ENCODE measurements around the gene CACTIN.
"Not testable (repeated sequence)": the region's sequence is repeated elsewhere in the genome, so short reads cannot be mapped to it uniquely, and the experiment has no call there.

Gene CACTIN

GRCh38 chr19:3663838-3664237 is 37.2 kb upstream of the CACTIN start:
- DNase-seq (ENCODE audit: low read depth), result no peak

GRCh38 chr19:3661284-3662238 is 35.0 kb upstream of the CACTIN start:
- no peak for DNase-seq (ENCODE audit: low read depth)

DNA sequence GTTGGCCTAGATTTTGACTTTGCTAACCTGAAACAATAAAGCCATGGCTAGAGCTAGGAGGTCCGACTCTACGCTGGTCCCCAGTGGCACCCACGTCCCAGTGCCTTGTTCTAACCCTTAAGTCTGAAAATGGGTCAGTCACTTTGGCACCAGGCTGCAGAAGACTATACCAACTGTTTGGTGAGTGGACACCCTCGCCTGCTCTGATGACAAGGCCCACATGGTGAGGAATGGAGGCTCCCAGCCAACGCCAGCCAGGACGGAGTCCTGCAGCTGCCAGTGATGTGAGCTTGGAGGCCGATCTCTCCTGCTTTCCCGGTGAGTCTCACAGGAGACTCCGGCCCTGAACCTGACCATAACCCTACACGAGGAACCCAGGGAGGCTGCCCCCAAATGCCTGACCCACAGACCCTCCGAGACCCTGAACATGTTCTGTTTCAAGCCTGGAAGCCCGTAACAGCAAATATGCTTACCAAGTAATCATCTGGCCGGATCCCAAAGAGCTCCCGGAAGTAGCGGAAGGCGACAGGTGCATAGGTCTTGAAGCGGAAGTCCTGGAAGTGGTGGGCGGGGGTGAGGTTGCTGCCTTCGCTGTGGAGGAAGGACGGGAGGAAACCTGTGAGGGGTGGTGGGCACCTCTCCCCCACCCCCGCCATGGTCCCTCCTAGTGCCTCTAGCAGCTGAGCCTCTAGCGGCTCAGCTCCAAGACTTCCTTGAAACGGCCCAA is 34.1 kb upstream of the CACTIN start:
- DNase-seq (ENCODE audit: low read depth), result no peak

- no peak for DNase-seq (ENCODE audit: low read depth)
These were observed 33.1 kb upstream of the CACTIN start for GRCh38 chr19:3659746-3660112.

GRCh38 chr19:3658870-3659745 is 32.5 kb upstream of the CACTIN start:
- DNase-seq (ENCODE audit: low read depth), result no peak

DNA sequence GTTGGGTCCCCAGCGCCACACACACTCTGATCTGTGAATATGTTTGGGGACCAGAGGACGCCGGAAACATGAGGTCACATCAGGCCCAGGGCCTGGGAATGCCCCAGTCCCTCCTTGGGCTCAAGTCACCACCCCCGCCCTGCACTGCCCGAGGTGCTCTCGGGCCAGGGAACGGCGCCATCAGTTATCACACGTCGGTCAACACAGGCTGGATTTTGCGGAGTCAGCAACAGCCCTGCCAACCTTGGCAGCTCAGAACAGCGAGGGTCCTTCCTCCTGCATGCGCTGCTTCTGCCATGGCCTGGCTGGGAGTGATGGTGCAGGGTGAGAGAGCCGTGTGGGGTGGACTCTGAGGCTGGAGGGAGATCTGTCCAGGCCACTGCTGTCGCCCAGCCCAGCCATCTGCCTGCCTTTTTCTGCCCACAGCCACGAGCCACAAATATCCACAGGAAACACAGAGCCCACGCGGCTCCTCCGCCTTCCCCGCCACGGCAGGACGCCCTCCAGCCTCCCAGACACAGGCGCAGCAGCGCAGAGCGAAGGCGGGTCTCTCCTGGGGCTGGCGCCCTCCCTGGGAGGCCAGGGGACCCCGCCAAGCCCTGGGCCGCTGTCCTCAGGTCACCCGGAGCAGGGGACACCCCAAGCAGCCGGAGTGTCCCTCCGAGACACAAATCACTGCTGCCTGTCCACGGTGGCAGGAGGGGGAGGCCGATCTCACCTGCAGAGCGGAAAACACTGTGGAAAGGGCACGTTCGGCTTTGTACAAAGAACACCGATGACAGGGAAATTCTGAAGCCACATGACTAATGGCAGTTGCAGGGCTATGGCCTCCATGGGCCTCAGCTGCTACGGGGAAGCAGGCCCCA is 31.6 kb upstream of the CACTIN start:
- no peak for DNase-seq (ENCODE audit: low read depth)

DNA sequence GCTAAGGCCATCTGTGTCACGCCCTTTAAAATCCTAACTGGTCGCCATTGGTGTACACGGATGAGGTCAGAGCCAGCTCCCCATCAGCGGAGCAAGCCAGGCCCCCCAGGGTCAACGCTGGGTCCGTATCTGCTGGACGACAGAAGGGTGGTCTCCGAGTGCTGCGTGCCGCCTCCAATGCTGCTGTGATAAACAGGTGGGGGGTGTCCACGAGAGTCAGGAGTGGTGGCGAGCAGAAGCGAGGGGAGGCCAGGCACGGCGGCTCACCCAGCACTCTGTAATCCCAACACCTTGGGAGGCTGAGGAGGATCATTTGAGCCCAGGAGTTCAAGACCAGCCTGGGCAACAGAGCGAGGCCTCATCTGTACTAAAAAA is 30.8 kb upstream of the CACTIN start:
- no peak for DNase-seq (ENCODE audit: low read depth)

DNA sequence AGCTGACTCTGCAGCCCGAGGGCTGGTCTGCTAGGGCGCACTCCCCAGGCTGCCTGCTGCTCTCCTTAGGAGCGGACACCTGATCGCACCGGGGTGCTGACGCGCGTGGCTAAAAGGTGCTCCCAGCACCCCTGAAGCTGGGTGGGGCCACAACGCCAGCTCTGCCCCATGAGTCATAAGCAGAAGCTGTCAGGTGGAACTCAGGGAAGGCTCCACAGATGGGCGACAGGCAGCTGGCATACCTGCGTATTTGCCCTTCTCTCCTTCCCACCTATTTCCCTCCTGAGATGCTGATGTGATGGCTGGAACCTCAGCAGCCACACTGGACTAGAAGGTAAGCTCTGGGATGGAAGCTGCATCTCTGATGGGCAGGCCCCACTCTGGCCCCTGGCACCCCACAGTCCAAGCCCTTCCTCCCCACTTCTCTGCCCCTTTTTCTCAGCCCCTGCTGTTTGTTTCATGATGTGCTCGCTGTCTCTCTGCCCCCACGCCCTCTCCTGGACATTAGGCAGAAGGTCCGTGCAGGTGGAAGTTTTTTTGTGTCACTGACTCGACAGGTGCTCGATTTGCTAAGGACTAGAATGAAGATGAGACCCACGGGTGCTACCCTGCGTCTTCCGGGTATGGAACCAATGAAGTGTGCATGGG is 30.3 kb upstream of the CACTIN start:
- DNase-seq (ENCODE audit: low read depth), result no peak

DNA sequence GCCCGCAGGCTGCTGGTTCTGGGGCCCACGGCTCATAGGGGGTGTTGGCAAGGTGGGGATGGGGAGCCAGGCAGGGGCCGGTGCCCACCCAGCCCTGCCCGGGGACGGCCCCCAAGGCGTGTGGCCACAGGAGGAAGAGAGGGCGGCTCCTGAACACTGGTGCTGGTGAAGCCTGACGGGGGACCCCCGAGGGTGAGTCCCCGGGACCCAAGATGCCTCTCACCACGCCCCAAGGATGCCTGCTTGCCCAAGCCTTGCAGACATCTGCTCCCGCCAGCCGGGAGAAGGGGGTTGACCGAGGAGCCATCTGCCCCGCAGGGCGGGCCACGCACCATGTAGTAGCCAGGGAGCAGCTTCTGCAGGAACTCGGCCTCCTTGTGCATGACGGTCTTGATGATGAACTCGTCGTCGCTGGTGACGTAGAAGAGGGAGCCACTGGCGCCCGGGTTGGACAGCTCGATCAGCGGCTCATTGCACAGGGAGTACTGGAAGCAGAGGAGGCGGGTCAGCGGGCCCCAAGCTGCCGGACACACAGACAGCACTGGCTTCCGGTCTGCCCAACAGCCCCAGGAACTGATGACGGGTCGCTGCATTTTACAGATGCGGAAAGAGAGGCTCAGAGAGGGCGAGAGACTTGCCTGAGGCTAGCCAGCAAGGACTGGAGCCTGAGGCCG is 29.6 kb upstream of the CACTIN start:
- no peak for DNase-seq (ENCODE audit: low read depth)

DNA sequence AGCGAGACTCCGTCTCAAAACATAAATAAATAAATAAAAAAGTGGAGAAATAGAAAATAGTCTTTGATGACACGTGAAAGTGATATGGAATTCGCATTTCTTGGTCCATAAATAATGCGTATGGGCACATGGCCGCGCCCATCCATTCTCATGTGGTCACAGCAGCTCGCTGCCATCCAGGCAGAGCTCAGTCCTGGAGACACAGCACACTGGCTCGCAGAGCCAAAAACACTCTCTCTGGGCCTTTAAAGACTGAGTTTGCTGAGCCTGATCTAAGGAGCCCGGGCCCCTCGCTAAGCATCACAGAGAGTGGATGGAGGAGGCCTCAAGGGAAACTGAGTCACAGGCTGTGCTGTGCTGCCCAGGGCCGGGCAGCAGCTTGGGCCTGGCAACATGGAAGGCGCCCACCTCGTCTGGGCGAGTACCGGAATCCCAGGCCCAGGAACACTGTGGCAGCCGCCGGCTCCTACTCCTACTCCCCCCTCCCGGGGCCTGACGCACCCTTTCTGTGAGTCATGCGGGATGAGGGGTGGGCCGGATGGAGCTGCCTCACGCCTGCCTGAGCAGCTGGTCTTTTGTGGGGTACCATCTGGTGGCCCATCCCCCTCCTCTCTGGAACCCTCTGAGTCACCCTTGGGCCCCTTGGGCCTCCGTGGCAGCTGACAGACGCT is 28.9 kb upstream of the CACTIN start:
- no peak for DNase-seq (ENCODE audit: low read depth)

GRCh38 chr19:3653865-3654513 is 27.4 kb upstream of the CACTIN start:
- no peak for DNase-seq (ENCODE audit: low read depth)

- DNase-seq (ENCODE audit: low read depth), result no peak
These were observed 26.6 kb upstream of the CACTIN start for GRCh38 chr19:3653081-3653795.

DNA sequence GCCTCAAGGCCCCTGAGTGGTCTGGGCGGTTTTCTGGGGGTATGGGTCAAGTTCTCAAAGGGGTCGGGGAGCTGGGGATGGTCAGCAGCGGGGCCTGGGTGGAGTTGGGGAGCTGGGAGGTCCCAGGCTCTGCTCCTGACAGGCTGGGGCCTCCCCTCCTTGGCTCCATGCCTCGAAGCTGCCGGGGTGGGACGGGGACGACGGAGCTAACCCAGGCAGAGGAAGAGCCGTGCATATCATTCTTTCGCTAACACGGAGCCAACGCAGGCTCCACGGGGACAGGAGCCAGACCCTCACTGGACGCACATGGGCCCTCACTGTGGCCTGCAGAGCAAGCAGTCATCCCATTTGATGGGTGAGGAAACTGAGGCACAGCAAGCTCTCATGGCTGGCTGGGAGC is 25.8 kb upstream of the CACTIN start:
- no peak for DNase-seq (ENCODE audit: low read depth)

DNA sequence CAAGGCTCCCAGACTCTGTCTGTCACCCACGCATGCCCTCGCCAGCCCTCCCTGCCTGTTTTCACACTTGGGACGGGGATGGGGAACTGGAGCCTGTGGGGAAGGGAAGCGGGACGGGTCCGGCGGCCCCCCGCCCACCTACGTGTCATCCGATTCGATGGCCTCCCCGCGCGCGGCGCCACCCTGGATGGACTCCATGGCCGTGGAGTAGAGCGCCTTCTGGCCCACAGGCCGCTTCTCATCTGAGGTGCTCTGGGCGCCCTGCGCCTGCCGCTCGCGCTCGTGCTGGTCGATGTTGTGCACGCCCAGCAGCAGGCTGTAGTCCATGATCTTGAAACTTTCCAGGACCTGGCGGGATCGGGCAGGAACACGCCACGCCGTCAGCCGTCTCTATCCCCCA is 25.1 kb upstream of the CACTIN start:
- DNase-seq (ENCODE audit: low read depth), result no peak

DNA sequence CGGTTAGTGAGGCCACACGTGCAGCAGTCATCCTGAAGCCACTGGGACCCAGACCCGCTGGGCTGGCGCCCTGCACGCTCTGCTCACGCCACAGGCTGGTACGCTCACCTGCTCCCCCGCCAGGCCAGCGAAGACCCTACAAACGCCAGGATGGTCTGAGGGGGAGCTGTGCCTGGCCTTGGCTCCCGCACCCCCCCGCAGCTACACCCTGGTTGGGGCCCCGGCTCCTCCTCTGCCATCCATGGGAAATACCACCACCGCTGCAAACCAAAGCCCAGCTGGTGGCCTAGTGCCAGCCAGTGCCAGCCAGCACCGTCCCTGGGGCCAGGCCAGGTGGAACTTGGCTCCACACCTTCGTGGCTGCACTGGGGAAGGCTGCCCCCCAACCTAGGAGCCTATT is 23.3 kb upstream of the CACTIN start:
- no peak for DNase-seq (ENCODE audit: low read depth)

DNA sequence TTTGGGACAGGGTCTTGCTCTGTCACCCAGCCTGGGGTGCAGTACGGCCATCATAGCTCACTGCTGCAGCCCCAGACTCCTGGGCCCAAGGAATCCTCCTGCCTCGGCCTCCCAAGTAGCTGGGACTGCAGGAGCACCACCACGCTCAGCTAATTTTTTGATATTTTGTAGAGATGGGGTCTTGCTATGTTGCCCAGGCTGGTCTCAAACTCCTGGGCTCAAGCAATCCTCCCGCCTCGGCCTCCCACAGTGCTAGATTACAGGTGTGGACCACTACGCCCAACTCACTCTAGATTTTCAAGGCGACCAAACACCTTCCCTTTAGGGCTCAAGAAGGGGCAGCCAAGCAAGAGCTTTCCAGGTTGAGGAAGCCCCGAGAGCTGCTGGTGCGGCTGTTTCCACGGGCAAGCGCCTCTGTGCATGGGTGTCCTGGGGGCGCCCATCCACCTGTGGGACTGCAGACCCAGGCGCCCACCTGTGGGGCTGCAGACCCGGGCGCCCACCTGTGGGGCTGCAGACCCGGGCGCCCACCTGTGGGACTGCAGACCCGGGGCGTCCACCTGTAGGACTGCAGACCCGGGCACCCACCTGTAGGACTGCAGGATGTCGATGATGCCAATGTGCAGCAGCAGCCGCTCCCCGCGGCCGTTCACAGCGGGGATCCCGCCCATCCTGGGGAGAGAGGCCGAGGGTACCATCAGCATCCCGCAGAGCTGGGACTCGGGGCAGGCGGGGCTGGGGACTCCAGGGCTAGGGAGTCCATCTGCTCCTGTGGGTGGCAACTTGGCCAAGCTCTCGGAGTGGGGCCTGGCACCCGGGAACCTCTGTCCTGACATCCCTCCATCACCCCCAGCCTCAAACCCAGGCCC is 21.7 kb upstream of the CACTIN start:
- DNase-seq (ENCODE audit: low read depth), result no peak

GRCh38 chr19:3647102-3647501 is 20.5 kb upstream of the CACTIN start:
- DNase-seq (ENCODE audit: low read depth), result not testable (repeated sequence)

Data from CMK (cell line).